WTC11 (cell line): ENCODE data around the gene SIRPB2. TPM values are rescaled to one million over a fixed set of nuclear protein-coding genes. Genes with fewer than 3 reads are reported as not detected.

ENCODE experiments used
- CREB1 ChIP-seq: sonication (generic); formaldehyde crosslinking; IDR thresholded peaks from 2 replicates; pipeline ENCODE4 v1.8.0; 2023; ENCODE audit warnings: mild to moderate bottlenecking, missing genetic modification reagents
- GTF2I ChIP-seq: fragments of 250-450 bp; sonication (Bioruptor Pico); conservative IDR thresholded peaks from 2 replicates; pipeline ENCODE4 v1.4.0; 2021; ENCODE audit warnings: mild to moderate bottlenecking
- HMGA2 ChIP-seq: fragments of 250-450 bp; sonication (Bioruptor Pico); IDR thresholded peaks from 2 replicates; pipeline ENCODE4 v1.4.0; 2021; ENCODE audit warnings: mild to moderate bottlenecking, moderate library complexity
- NR1H2 ChIP-seq: sonication (generic); formaldehyde crosslinking; IDR thresholded peaks from 2 replicates; pipeline ENCODE4 v1.9.0; 2021; ENCODE audit warnings: mild to moderate bottlenecking, moderate library complexity, missing genetic modification reagents
- PRRX2 ChIP-seq: fragments of 250-450 bp; sonication (Bioruptor Pico); IDR thresholded peaks from 2 replicates; pipeline ENCODE4 v1.8.0; 2021; ENCODE audit warnings: mild to moderate bottlenecking
- SMAD4 ChIP-seq: sonication (generic); formaldehyde crosslinking; IDR thresholded peaks from 2 replicates; pipeline ENCODE4 v1.8.0; 2022; ENCODE audit warnings: mild to moderate bottlenecking, missing genetic modification reagents
- SP1 ChIP-seq: sonication (generic); formaldehyde crosslinking; conservative IDR thresholded peaks from 2 replicates; pipeline ENCODE4 v1.8.1; 2022; ENCODE audit warnings: missing genetic modification reagents
- TEAD4 ChIP-seq: sonication (generic); formaldehyde crosslinking; IDR thresholded peaks from 2 replicates; pipeline ENCODE4 v1.8.0; 2022; ENCODE audit warnings: mild to moderate bottlenecking, missing genetic modification reagents
- ZNF121 ChIP-seq: sonication (generic); formaldehyde crosslinking; IDR thresholded peaks from 2 replicates; pipeline ENCODE4 v1.8.0; 2023; ENCODE audit warnings: missing genetic modification reagents
- ZNF219 ChIP-seq: sonication (generic); formaldehyde crosslinking; IDR thresholded peaks from 2 replicates; pipeline ENCODE4 v1.8.0; 2023; ENCODE audit warnings: missing genetic modification reagents, mild to moderate bottlenecking, borderline replicate concordance
- ZNF671 ChIP-seq: fragments of 250-450 bp; sonication (Bioruptor Pico); IDR thresholded peaks from 2 replicates; pipeline ENCODE4 v1.8.0; 2021; ENCODE audit warnings: mild to moderate bottlenecking
- total RNA-seq: library from RNA; stranded (reverse); gene quantifications from 3 replicates; pipeline ENCODE4 v1.2.3, GENCODE V29; 2021
- TF ChIP-seq, protein P1 (sequence below): sonication (generic); formaldehyde crosslinking; conservative IDR thresholded peaks from 2 replicates; pipeline ENCODE4 v1.8.1; 2023; ENCODE audit warnings: mild to moderate bottlenecking, low read depth, missing genetic modification reagents, moderate library complexity
- TF ChIP-seq, protein P2 (sequence below): sonication (generic); formaldehyde crosslinking; IDR thresholded peaks from 2 replicates; pipeline ENCODE4 v1.8.1; 2023; ENCODE audit warnings: mild to moderate bottlenecking, missing genetic modification reagents, borderline replicate concordance
- TF ChIP-seq, protein P3 (sequence below): fragments of 250-450 bp; sonication (Bioruptor Pico); IDR thresholded peaks from 2 replicates; pipeline ENCODE4 v1.9.0; 2021; ENCODE audit warnings: mild to moderate bottlenecking, borderline replicate concordance
- TF ChIP-seq, protein P4 (sequence below): sonication (generic); formaldehyde crosslinking; IDR thresholded peaks from 2 replicates; pipeline ENCODE4 v1.8.0; 2023; ENCODE audit warnings: mild to moderate bottlenecking, missing genetic modification reagents
- TF ChIP-seq, protein P5 (sequence below): fragments of 200-600 bp; IDR thresholded peaks from 2 replicates; pipeline ENCODE4 v1.8.0; 2022; ENCODE audit warnings: antibody characterized with exemption
- TF ChIP-seq, protein P6 (sequence below): sonication (generic); formaldehyde crosslinking; IDR thresholded peaks from 2 replicates; pipeline ENCODE4 v1.8.1; 2022; ENCODE audit warnings: low read depth, missing genetic modification reagents, borderline replicate concordance

The SIRPB2 gene
- total RNA-seq, 1 experiment from 2014 or later, result not detected

DNA sequence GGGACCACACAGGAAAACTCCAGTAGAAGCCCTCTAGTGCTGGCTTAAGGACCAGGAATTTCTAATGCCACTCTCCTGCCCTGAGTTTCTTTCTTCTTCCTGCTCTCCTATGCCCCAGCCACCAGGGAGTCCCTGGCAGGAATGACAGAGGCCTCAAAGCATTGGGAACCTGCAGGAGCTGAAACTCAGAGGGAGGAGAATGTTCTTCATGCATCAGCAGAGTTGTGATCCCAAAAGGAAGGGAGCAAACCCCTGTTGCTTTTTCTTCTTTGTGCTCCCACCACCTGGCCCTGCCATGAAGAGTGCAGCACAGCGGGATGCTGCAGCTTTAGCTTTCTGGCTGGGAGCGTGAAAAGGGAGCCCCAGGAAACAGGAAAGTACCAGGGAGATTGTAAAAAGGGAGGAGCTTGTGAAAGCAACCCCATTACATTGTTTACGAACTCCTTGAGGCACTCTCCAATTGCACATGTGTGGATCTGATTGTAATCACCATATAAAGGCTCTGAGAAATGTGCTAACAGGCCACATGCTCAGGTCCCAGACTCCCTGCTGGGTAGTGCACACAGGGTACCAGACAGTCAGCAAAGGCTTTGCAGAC lies 63.7 kb downstream of the SIRPB2 start (continued):
- TF ChIP-seq, protein P1, sequence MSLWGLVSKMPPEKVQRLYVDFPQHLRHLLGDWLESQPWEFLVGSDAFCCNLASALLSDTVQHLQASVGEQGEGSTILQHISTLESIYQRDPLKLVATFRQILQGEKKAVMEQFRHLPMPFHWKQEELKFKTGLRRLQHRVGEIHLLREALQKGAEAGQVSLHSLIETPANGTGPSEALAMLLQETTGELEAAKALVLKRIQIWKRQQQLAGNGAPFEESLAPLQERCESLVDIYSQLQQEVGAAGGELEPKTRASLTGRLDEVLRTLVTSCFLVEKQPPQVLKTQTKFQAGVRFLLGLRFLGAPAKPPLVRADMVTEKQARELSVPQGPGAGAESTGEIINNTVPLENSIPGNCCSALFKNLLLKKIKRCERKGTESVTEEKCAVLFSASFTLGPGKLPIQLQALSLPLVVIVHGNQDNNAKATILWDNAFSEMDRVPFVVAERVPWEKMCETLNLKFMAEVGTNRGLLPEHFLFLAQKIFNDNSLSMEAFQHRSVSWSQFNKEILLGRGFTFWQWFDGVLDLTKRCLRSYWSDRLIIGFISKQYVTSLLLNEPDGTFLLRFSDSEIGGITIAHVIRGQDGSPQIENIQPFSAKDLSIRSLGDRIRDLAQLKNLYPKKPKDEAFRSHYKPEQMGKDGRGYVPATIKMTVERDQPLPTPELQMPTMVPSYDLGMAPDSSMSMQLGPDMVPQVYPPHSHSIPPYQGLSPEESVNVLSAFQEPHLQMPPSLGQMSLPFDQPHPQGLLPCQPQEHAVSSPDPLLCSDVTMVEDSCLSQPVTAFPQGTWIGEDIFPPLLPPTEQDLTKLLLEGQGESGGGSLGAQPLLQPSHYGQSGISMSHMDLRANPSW, result no peak
- TF ChIP-seq, protein P2, sequence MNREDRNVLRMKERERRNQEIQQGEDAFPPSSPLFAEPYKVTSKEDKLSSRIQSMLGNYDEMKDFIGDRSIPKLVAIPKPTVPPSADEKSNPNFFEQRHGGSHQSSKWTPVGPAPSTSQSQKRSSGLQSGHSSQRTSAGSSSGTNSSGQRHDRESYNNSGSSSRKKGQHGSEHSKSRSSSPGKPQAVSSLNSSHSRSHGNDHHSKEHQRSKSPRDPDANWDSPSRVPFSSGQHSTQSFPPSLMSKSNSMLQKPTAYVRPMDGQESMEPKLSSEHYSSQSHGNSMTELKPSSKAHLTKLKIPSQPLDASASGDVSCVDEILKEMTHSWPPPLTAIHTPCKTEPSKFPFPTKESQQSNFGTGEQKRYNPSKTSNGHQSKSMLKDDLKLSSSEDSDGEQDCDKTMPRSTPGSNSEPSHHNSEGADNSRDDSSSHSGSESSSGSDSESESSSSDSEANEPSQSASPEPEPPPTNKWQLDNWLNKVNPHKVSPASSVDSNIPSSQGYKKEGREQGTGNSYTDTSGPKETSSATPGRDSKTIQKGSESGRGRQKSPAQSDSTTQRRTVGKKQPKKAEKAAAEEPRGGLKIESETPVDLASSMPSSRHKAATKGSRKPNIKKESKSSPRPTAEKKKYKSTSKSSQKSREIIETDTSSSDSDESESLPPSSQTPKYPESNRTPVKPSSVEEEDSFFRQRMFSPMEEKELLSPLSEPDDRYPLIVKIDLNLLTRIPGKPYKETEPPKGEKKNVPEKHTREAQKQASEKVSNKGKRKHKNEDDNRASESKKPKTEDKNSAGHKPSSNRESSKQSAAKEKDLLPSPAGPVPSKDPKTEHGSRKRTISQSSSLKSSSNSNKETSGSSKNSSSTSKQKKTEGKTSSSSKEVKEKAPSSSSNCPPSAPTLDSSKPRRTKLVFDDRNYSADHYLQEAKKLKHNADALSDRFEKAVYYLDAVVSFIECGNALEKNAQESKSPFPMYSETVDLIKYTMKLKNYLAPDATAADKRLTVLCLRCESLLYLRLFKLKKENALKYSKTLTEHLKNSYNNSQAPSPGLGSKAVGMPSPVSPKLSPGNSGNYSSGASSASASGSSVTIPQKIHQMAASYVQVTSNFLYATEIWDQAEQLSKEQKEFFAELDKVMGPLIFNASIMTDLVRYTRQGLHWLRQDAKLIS, result no peak
- TF ChIP-seq, protein P3, sequence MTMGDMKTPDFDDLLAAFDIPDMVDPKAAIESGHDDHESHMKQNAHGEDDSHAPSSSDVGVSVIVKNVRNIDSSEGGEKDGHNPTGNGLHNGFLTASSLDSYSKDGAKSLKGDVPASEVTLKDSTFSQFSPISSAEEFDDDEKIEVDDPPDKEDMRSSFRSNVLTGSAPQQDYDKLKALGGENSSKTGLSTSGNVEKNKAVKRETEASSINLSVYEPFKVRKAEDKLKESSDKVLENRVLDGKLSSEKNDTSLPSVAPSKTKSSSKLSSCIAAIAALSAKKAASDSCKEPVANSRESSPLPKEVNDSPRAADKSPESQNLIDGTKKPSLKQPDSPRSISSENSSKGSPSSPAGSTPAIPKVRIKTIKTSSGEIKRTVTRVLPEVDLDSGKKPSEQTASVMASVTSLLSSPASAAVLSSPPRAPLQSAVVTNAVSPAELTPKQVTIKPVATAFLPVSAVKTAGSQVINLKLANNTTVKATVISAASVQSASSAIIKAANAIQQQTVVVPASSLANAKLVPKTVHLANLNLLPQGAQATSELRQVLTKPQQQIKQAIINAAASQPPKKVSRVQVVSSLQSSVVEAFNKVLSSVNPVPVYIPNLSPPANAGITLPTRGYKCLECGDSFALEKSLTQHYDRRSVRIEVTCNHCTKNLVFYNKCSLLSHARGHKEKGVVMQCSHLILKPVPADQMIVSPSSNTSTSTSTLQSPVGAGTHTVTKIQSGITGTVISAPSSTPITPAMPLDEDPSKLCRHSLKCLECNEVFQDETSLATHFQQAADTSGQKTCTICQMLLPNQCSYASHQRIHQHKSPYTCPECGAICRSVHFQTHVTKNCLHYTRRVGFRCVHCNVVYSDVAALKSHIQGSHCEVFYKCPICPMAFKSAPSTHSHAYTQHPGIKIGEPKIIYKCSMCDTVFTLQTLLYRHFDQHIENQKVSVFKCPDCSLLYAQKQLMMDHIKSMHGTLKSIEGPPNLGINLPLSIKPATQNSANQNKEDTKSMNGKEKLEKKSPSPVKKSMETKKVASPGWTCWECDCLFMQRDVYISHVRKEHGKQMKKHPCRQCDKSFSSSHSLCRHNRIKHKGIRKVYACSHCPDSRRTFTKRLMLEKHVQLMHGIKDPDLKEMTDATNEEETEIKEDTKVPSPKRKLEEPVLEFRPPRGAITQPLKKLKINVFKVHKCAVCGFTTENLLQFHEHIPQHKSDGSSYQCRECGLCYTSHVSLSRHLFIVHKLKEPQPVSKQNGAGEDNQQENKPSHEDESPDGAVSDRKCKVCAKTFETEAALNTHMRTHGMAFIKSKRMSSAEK (CRISPR knock-in tag), result no peak
- TF ChIP-seq GTF2I (CRISPR knock-in tag) (no peak), ZNF121 (no peak), NR1H2 (CRISPR knock-in tag) (no peak), HMGA2 (CRISPR knock-in tag) (no peak), TEAD4 (CRISPR knock-in tag) (no peak), SP1 (CRISPR knock-in tag) (peak; percentile 58), ZNF219 (CRISPR knock-in tag) (no peak), ZNF671 (CRISPR knock-in tag) (no peak), CREB1 (CRISPR knock-in tag) (no peak), PRRX2 (0 out of 2 replicates have a peak, but pooled peaks have one; percentile 65), SMAD4 (CRISPR knock-in tag) (no peak)
- TF ChIP-seq, protein P4, sequence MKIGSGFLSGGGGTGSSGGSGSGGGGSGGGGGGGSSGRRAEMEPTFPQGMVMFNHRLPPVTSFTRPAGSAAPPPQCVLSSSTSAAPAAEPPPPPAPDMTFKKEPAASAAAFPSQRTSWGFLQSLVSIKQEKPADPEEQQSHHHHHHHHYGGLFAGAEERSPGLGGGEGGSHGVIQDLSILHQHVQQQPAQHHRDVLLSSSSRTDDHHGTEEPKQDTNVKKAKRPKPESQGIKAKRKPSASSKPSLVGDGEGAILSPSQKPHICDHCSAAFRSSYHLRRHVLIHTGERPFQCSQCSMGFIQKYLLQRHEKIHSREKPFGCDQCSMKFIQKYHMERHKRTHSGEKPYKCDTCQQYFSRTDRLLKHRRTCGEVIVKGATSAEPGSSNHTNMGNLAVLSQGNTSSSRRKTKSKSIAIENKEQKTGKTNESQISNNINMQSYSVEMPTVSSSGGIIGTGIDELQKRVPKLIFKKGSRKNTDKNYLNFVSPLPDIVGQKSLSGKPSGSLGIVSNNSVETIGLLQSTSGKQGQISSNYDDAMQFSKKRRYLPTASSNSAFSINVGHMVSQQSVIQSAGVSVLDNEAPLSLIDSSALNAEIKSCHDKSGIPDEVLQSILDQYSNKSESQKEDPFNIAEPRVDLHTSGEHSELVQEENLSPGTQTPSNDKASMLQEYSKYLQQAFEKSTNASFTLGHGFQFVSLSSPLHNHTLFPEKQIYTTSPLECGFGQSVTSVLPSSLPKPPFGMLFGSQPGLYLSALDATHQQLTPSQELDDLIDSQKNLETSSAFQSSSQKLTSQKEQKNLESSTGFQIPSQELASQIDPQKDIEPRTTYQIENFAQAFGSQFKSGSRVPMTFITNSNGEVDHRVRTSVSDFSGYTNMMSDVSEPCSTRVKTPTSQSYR (CRISPR knock-in tag), result no peak
- TF ChIP-seq, protein P5, sequence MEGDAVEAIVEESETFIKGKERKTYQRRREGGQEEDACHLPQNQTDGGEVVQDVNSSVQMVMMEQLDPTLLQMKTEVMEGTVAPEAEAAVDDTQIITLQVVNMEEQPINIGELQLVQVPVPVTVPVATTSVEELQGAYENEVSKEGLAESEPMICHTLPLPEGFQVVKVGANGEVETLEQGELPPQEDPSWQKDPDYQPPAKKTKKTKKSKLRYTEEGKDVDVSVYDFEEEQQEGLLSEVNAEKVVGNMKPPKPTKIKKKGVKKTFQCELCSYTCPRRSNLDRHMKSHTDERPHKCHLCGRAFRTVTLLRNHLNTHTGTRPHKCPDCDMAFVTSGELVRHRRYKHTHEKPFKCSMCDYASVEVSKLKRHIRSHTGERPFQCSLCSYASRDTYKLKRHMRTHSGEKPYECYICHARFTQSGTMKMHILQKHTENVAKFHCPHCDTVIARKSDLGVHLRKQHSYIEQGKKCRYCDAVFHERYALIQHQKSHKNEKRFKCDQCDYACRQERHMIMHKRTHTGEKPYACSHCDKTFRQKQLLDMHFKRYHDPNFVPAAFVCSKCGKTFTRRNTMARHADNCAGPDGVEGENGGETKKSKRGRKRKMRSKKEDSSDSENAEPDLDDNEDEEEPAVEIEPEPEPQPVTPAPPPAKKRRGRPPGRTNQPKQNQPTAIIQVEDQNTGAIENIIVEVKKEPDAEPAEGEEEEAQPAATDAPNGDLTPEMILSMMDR, result no peak
- TF ChIP-seq, protein P6, sequence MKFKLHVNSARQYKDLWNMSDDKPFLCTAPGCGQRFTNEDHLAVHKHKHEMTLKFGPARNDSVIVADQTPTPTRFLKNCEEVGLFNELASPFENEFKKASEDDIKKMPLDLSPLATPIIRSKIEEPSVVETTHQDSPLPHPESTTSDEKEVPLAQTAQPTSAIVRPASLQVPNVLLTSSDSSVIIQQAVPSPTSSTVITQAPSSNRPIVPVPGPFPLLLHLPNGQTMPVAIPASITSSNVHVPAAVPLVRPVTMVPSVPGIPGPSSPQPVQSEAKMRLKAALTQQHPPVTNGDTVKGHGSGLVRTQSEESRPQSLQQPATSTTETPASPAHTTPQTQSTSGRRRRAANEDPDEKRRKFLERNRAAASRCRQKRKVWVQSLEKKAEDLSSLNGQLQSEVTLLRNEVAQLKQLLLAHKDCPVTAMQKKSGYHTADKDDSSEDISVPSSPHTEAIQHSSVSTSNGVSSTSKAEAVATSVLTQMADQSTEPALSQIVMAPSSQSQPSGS (CRISPR knock-in tag), result no peak
